Hematopoietic multipotent progenitor cell treated with erythropoietin and hydrocortisone succinate and interleukin-3 and kit ligand, for 15 days (in vitro differentiated cells): ENCODE results near the gene PRR36.

Experiments
- DNase-seq: peaks from one replicate; pipeline ENCODE4 v3.0.0-alpha.2; 2015; ENCODE audit warnings: low spot score

PRR36 gene

DNA sequence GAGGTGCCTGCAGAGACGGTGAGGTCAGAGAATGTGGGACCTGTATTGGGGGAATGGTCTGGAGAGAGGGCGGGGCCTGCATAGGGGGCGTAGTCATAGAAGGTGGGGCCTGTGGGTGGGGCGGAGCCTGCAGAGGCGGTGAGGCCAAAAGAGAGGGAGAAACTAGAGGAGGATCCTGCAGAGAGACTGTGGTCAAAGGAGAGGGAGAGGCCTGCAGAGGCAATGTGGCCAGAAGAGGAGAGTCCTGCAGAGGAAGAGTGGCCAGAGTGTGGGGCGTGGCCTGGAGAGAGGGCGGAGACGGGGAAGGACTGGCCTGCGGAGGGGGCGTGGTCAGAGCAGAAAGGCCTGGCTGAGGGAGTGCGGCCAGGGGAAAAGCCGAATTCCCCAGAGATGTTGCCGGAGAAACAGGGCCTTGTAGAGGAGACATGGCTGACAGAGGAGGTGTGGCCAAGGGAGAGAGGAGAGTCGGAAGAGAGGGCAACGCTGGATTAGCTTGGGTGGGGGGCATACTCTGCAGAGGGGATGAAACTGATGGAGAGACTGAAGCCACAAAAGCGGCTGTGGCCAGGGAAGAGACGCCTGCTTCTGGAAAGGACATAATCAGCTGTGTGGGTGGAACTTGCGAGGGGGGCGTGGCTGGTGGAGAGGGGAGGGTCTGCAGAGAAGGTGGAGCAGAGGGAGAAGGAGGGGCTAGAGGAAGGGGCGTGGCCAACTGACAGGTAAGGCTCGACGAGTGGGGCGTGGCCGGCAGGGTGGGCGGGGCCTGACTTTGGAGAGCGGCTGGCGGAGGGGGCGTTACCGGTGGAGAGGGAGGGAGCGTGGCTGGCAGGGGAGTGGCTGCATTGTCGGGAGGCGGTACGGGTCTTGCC is 2.5 kb downstream of the PRR36 start:
- peak; percentile 79 for DNase-seq

DNA sequence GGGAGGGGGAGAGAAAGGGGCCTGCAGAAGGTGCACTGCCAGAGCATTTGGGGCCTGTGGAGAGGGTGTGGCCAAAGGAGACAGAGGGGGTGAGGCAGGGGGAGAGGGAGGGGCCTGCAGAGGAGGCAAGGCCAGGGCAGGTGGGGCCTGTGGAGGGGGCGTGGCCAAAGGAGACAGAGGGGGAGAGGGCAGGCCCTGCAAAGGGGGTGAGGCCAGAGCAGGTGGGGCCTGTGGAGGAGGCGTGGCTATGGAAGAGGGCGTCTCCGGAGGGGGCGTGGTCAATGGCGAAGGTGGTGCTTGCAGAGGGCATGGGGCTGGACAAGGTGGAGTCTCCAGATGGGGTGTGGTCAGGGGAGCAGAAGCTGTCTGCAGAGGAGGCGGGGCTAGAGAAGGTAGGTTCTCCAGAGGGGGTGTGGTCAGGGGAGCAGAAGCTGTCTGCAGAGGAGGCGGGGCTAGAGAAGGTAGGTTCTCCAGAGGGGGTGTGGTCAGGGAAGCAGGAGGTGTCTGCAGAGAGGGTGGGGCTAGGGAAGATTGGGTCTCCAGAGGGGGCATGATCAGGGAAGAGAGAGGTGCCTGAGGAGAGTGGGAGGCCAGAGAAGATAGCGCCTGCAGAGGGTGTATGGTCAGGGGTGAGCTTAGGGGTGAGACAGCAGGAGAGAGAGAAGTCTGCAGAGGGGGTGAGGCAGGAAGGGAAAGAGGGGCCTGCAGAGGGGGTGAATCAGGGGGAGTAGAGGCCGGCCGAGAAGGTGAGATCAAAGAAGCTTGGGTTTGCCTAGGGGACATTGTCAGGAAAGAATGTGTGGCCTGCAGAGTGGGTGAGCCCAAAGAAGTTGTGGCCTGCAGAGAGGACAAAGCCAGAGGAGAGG is 3.4 kb downstream of the PRR36 start:
- DNase-seq = peak; percentile 77

DNA sequence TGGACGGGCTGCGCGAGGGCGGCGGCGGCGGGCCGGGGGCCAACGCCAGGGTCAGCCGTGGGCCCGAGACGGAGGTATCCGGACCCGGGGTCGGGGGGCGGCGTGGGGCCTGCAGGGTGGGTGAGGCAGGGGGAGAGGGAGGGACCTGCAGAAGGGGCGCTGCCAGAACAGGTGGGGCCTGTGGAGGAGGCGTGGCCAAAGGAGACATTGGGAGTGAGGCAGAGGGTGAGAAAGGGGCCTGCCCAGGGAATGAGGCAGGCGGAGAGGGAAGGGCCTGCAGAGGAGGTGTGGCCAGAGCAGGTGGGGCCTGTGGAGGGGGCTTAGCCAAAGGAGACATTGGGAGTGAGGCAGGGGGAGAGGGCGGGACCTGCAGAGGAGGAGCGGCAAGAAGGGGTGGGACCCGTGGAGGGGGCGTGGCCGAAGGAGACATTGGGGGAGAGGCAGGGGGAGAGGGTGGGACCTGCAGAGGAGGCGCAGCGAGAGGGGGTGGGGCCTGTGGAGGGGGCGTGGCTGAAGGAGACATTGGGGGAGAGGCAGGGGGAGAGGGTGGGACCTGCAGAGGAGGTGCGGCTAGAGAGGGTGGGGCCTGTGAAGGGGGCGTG is 4.2 kb downstream of the PRR36 start:
- DNase-seq = peak; percentile 56

DNA sequence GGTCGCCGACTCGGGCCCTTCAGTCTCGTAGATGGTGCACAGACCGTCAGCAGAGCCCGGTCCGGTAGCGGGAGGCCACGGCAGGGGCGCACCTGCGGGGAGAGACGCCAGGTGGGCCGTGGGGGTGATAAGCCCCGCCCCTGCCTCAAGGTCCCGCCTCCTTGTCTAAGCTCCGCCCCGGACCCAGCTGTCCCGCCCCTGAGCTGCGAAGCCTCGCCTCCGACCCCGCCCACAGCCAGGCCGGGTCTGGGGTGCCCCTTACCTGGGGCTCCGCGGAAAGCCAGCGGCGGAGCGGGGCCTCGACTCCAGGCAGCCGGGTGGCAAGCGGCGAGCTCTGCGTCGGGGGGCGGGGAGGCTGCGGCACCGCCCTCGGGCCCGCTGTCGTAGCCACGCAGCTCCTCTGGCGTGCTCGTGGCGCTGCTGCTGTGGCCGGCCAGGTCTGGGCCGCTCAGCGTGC is 4.7 kb downstream of the PRR36 start:
- DNase-seq = peak; percentile 57

DNA sequence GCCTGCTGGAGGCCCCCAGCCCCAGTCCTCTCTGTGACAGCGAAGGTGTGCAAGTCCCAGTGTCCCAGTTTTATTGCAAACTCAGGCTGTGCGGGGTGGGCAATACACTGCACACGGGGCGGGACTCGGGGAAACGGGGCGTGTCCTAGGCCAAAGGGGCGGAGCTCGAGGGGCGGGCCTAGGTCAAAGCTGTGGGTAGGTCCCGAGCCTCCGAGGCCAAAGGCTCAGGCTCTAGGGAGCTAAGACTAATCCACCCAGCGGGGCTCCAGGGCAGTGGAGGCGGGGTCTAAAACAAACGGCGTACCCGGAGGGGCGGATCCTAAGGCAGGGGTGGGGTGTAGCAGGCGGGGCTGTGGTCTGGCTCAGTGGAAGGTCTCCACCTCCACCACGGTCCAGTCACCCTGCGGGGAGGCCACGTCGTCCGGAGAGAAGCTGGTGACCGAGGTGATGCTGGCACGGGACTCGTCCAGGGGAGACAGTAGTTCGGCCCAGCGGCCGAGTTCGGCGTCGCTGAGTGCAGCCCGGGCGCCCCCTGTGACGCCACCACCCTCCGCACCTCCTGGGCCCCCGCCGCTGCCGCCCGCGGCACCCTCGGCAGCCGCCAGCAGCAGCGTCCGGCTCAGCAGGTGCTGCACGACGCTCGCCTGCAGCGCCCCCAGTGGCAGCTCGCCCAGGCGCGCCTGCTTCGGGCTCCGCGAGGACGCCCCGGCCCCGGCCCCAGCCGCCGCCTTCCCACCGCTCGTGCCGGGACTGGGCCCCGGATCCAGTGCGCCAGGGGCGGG is 5.3 kb downstream of the PRR36 start:
- DNase-seq = peak; percentile 74

DNA sequence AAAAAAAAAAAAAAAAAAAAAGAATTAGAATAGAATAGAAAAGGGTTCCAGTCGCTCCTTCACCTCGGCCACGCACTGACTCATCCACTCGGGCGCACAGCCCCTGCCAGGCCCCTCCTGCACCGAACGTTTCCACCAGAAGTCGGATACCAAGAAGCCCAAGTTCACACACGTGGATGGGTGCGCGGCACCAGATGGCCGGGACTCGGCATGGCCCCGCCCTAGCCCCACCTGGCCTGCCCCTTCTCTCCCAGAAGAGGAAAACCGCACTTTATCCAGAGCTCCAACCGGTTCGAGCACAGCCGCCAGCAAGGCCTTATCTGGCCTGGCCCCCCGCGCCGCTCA is 5.9 kb downstream of the PRR36 start:
- DNase-seq = no peak

DNA sequence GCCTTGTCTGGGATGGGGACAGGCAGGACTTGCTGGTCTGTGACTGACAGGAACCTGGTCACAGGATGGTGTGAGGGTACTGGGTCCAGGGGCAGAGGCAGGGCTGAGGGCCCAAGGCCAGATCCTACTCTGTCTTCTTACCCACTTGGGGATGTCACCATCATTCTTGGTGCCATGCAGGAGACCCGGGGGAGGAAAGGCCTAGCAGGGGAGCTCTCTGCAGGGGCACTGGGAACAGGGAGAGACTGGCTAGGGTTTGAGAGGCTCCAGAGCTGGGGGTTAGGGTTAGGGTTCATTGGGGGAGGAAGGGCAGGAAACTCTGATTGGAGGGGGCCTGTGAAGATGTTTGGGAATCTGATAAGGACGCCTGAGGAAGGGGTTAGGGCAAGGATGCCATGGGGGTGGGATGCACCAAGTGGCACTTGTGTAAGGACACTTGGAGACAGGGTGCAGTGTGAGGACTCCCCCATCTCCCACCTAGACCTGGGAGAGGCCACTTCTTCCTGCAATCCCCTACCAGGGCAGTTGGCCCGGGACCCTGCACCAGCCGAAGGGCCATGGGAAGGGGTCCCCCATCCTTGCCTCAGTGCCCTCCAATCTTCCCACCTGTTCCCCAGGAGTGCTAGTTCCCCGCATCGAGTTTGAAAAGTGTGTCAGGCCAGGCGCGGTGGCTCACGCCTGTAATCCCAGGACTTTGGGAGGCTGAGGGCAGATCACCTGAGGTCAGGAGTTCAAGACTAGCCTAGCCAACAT is 6.9 kb downstream of the PRR36 start:
- no peak for DNase-seq

DNA sequence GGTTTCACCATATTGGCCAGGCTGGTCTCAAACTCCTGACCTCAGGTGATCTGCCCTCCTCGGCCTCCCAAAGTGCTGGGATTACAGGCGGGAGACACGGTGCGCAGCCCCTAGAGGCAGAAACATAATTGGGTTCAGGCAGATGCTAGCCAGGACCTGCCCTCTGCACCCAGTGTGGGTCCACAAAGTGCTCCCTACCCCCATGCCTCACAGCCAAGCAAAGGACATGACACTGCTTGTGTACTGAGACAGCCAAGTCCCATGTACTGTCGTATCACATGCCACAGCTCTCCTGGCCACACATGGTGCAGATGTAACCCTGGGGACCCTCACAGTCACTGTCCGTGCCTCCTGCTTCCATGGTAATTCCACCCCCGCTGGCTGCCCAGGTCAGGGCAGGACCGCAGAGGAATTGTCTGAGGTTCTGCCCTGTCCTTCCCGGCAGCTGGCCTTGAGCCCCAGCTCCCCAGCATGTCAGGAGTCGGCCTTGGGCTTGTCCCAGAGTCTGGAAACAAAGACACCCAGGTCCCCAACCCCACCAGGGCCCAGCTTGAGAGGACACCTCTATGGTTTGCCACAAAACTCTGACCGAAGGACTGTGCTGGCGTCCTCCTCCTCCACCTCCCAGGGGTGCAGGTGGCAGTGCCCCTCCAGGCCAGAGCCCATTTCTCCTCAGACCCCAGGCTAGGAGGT is 7.6 kb downstream of the PRR36 start:
- no peak for DNase-seq

DNA sequence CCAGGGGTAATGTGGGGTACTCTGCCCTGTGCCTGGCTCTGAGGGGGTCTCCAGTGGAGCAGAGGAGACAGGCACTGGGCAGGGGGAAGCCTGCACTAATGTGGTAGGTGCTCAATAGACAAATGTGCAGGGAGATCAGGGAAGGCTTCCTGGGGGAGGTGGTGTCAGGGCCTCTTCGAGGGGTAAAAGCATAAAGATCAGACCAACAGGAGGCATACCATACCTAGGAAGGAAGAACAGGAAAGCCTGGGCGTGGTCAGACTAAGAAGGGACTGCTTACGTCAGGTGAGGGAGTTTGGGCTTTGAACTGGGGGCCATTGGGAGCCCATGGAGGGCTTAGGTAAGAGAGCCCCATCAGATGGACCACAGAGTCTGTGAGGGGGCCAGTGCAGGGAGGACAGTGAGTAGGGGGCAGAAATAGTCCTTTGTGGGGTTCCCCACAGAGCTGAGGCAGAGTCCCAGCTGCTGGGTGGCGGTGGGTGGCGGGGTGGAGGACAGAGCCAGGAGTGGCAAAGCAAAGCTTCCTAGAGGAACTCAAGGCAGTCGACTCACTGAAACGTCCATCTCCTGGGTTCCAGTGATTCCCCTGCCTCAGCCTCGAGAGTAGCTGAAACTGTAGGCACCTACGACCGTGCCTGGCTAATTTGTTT is 8.8 kb downstream of the PRR36 start:
- DNase-seq = no peak

DNA sequence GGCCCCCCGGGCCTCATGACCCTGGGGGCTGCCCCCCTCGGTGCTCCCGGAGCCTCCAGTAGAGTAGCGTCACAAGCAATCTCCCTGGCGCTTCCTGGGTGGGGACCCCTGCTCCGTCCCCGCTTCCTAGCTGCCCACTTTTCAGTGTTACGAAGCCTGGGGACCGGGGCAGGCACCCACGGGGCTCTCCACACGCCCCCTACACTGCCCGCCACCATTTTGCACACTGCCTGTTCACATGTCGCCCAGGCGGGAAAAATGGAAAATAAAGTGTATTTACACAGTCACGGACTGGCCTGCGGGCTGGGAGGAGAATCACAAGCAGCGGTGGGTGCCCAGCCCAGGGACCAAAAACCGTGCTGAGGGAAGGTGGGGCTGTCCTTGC is 9.5 kb downstream of the PRR36 start:
- no peak for DNase-seq

DNA sequence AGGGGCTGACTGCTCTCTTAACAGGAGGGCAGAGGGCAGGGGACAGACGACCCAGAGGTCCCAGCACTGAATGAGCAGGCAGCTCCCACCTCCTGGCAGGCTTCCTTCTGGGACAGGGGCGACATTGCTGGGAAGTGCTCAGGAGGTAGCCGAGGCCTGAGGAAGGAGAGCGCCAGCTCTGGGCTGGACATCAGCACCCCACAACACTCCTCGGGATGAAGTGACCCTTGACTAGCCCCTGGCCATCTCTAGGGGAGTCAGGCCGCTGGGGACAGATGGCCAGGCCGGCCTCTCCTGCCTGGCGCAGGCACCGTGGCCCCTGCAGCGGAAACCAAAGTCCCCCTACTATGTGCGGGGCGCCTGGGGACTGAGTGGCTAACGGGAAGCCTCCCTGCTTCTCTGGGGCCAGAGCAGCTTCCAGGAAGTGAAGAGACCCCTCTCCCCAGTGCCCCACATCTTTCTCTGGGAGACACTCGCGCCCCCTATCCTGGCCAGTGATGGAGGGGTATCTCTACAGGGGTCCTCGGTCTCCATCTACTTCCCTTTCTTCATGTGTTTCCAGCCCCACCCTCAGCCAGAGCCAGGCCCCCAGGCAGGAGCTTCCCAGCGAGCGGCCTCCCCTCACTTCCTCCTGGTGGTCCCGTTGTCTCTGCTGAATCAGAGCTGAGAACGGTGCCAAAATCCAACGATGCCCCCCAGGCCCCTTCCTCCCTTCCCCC is 10.1 kb downstream of the PRR36 start:
- no peak for DNase-seq

DNA sequence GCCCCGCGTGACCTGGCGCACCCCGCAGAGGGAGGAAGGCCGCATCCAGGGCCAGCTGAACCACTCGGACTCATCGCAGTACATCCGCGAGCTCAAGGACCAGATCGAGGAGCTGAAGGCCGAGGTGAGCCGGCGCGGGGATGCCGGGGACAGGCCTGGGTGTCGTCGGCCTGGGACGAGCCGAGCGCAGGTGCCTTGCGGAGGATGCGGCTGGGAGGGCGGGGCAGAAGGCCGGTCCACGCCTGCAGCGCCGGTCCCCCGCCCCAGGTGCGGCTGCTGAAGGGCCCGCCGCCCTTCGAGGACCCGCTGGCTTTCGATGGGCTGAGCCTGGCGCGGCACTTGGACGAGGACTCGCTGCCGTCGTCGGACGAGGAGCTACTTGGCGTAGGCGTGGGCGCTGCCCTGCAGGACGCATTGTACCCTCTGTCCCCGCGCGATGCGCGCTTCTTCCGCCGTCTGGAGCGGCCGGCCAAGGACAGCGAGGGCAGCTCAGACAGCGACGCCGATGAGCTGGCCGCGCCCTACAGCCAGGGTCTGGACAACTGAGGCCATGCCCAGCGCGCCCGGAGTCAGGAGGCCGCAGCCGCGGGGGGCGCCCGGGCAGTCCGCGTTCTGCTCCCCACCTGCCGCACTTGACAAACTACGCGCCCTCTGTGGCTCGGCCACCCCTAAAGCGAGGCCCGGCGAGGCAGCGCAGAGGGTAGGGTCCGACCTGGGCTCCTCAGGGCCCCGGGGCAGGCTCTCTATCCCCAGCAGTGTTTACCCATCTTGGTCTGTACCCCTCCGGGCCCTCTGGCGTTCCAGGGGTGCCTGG is 10.8 kb downstream of the PRR36 start:
- no peak for DNase-seq

DNA sequence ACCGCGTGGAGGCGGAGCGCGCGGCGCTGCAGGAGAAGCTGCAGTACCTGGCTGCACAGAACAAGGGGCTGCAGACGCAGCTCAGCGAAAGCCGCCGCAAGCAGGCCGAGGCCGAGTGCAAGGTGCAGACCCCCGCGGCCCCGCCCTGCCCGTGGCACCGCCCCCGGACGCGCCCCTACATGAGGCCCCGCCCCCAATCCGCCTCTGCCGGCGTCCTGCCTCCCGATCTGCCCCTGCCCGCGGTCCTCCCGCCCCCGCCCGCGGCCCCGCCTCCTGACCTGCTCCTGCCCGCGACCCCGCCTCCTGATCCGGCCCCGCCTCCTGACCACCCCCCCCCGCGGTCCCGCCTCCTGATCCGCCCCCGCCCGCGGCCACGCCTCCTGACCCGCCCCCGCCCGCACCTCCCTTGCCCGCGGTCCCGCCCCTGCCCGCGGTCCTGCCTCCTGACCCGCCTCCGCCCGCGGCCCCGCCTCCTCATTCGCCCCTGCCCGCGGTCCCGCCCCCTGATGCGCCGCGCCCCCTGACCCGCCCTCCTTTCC is 11.7 kb downstream of the PRR36 start:
- peak; percentile 41 for DNase-seq

DNA sequence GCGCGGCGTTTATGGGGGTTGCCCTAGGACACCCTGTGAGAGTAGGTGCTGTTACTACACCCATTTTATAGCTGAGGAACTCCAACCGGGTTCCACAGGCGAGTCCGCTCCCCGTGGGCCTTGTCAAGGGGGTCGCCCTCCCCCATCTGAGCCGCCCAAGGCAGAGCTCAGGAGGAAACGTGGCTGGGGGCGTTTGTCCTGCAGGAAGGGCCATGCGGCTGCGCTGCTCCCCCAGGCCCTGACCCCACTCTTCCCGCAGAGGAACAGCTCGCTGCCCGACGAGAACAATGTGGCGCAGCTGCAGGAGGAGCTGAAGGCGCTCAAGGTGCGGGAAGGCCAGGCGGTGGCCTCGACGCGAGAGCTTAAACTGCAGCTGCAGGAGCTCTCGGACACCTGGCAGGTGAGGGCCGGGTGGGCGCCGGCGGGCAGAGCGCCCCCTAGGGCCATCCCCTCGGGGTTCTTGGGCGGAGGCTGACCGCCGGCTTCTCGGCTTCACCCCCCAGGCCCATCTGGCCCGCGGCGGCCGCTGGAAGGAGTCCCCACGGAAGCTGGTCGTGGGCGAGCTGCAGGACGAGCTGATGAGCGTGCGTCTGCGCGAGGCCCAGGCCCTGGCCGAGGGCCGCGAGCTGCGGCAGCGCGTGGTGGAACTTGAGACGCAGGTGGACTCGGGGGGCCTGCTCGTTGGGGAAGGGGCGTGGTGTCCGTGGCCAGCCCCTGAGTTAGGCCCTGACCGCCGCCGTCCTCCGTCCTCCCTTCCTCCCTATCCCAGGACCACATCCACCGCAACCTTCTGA is 12.4 kb downstream of the PRR36 start:
- DNase-seq = no peak

DNA sequence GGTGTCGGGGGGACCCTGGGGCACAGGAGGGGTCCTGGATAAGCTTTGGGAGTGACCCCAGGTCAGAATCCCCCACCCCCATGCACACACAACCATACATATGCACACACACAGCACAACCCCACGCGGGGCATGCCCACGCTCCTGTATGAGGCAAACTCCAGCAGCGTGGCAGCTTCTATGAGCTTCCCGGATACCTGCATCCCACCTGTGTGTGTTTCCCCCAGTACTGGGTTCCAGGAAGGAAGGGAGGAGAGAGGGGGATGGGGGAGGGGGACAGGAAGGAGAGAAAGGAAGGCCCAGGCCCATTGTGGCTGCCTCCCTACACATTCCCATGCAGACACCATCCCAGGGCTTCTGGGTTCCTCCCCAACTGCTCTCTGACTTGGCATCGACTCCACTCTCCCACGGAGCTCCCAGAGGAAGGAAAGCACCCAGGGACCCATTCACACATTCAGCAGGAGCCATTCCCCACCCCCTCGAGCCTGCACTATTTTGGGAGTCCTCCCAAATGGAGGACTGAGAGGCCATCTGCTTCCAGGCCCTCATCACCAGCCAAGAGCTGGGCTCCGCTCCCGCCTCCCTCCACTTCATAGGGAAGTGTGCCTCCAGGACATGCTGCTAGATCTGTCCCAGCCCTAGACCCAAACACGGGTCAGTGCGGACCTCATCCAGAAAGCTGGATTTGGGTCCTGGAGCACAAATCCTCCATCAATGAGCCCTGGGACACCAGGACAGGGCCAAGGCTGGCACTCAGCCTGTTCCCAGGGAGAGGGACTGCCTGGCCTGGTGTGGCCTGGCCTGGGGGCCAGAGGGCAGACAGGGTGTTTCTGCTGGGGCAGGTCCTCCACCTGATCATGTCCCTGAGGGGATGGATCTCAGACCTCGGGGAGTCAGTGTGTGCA is 13.2 kb downstream of the PRR36 start:
- no peak for DNase-seq
